ENCODE data around the gene PAX5. TPM values are rescaled to one million over a fixed set of nuclear protein-coding genes. Genes with fewer than 3 reads are reported as not detected.

PAX5 gene
- total RNA-seq, 3 donors from 2014 or later (not counting 1 experiment from before 2014, with no cell fraction given): 1.3 to 2.1 (median 2.0) TPM

- Histone ChIP-seq H3K4me3 (ENCODE audit: low read length) (no peak overlapping the region), H3K27me3 (ENCODE audit: control insufficient read depth, insufficient read depth, low read length) (no peaks in the 10 kb centered on the region), H3K4me1 (ENCODE audit: control insufficient read depth, insufficient read depth, low read length) (no peaks in the 10 kb centered on the region), H3K27ac (ENCODE audit: low read length) (no peak overlapping the region), H3K9me3 (ENCODE audit: control insufficient read depth, insufficient read depth, low read length) (no peaks in the 10 kb centered on the region), H3K36me3 (ENCODE audit: control insufficient read depth, insufficient read depth, low read length) (no peaks in the 10 kb centered on the region)
- no peak for DNase-seq
- Mint-ChIP-seq H3K27ac (no peak overlapping the region), H3K4me3 (no peak overlapping the region), H3K9me3 (no peaks in the 10 kb centered on the region), H3K36me3 (no peaks in the 10 kb centered on the region), H3K4me1 (no peaks in the 10 kb centered on the region), H3K27me3 (ENCODE audit: low read depth in 2 of 2) (peaks cover 6 to 14% of the 10 kb centered on the region in 2 donors)
- no peak for TF ChIP-seq CTCF (IDR thresholded peaks at IDR 0.05)
- 84% methylated on average over 18 of the region's 18 CpGs for WGBS (ENCODE audit: insufficient coverage)
- intact Hi-C loops (cut with micrococcal nuclease): no loop called here
- ATAC-seq: no peak
These were observed 135.5 kb downstream of the PAX5 start for GRCh38 chr9:36898431-36899020.

GRCh38 chr9:36897478-36897877 lies 136.6 kb downstream of the PAX5 start:
- DNase-seq (no peak), ATAC-seq (no peak)
- no peak overlapping the region for H3K27ac ChIP-seq (ENCODE audit: low read length)
- TF ChIP-seq CTCF (IDR thresholded peaks at IDR 0.05): no peak
- H3K4me3 ChIP-seq (ENCODE audit: low read length): no peak overlapping the region
- peaks cover 11 to 17% of the 10 kb centered on the region in 2 donors for H3K27me3 Mint-ChIP-seq (ENCODE audit: low read depth in 2 of 2)
- no peak overlapping the region for H3K4me3 Mint-ChIP-seq
- 41% methylated on average over 2 of the region's 2 CpGs for WGBS (ENCODE audit: insufficient coverage)
- H3K27me3 ChIP-seq (ENCODE audit: control insufficient read depth, insufficient read depth, low read length): no peaks in the 10 kb centered on the region
- intact Hi-C loops (cut with micrococcal nuclease): no loop called here
- no peaks in the 10 kb centered on the region for H3K36me3 Mint-ChIP-seq
- no peaks in the 10 kb centered on the region for H3K9me3 Mint-ChIP-seq
- H3K9me3 ChIP-seq (ENCODE audit: control insufficient read depth, insufficient read depth, low read length): no peaks in the 10 kb centered on the region
- H3K36me3 ChIP-seq (ENCODE audit: control insufficient read depth, insufficient read depth, low read length): no peaks in the 10 kb centered on the region
- no peak overlapping the region for H3K27ac Mint-ChIP-seq
- H3K4me1 ChIP-seq (ENCODE audit: control insufficient read depth, insufficient read depth, low read length): no peaks in the 10 kb centered on the region
- H3K4me1 Mint-ChIP-seq: no peaks in the 10 kb centered on the region

- no peak for ATAC-seq
- H3K36me3 Mint-ChIP-seq: no peaks in the 10 kb centered on the region
- H3K4me3 Mint-ChIP-seq: no peak overlapping the region
- no peak overlapping the region for H3K27ac ChIP-seq (ENCODE audit: low read length)
- no peaks in the 10 kb centered on the region for H3K36me3 ChIP-seq (ENCODE audit: control insufficient read depth, insufficient read depth, low read length)
- no peaks in the 10 kb centered on the region for H3K4me1 Mint-ChIP-seq
- no peaks in the 10 kb centered on the region for H3K27me3 ChIP-seq (ENCODE audit: control insufficient read depth, insufficient read depth, low read length)
- no peak overlapping the region for H3K27ac Mint-ChIP-seq
- no peak for DNase-seq
- no peaks in the 10 kb centered on the region for H3K9me3 Mint-ChIP-seq
- no peaks in the 10 kb centered on the region for H3K9me3 ChIP-seq (ENCODE audit: control insufficient read depth, insufficient read depth, low read length)
- H3K4me1 ChIP-seq (ENCODE audit: control insufficient read depth, insufficient read depth, low read length): no peaks in the 10 kb centered on the region
- H3K4me3 ChIP-seq (ENCODE audit: low read length): no peak overlapping the region
- peaks cover 16 to 18% of the 10 kb centered on the region in 2 donors for H3K27me3 Mint-ChIP-seq (ENCODE audit: low read depth in 2 of 2)
- 86% methylated on average over 10 of the region's 10 CpGs for WGBS (ENCODE audit: insufficient coverage)
- intact Hi-C loops (cut with micrococcal nuclease): no loop called here
- TF ChIP-seq CTCF (IDR thresholded peaks at IDR 0.05): no peak
These were observed 137.0 kb downstream of the PAX5 start for GRCh38 chr9:36897019-36897418.

- H3K36me3 ChIP-seq (ENCODE audit: control insufficient read depth, insufficient read depth, low read length): no peaks in the 10 kb centered on the region
- Mint-ChIP-seq H3K4me3 (no peak overlapping the region), H3K4me1 (no peaks in the 10 kb centered on the region)
These were observed 137.8 kb downstream of the PAX5 start for GRCh38 chr9:36896296-36896695.

More at GRCh38 chr9:36896296-36896695, 137.8 kb downstream of the PAX5 start:
- no peak for TF ChIP-seq CTCF (IDR thresholded peaks at IDR 0.05)
- H3K27ac ChIP-seq (ENCODE audit: low read length): no peak overlapping the region
- no peak for ATAC-seq
- Mint-ChIP-seq H3K27me3 (ENCODE audit: low read depth in 2 of 2) (peaks cover 18 to 21% of the 10 kb centered on the region in 2 donors), H3K27ac (no peak overlapping the region), H3K9me3 (no peaks in the 10 kb centered on the region), H3K36me3 (no peaks in the 10 kb centered on the region)
- no peaks in the 10 kb centered on the region for H3K4me1 ChIP-seq (ENCODE audit: control insufficient read depth, insufficient read depth, low read length)
- no peaks in the 10 kb centered on the region for H3K27me3 ChIP-seq (ENCODE audit: control insufficient read depth, insufficient read depth, low read length)
- intact Hi-C loops (cut with micrococcal nuclease): no loop called here
- WGBS (ENCODE audit: insufficient coverage): 86% methylated on average over 6 of the region's 6 CpGs
- no peak overlapping the region for H3K4me3 ChIP-seq (ENCODE audit: low read length)
- H3K9me3 ChIP-seq (ENCODE audit: control insufficient read depth, insufficient read depth, low read length): no peaks in the 10 kb centered on the region
- no peak for DNase-seq

Data from natural killer cell (primary cell).